ENCODE measurements around the gene NR5A2.

- no peak for TF ChIP-seq CTCF (IDR thresholded peaks at IDR 0.05)
- no peak for TF ChIP-seq POLR2A (IDR thresholded peaks at IDR 0.05)
Measured at GRCh38 chr1:200150006-200150405, 122.5 kb downstream of the NR5A2 start.
